ENCODE measurements around the gene CGRRF1.

- TF ChIP-seq TFAP4 (IDR thresholded peaks at IDR 0.05; ENCODE audit: borderline replicate concordance, low read depth) (no peak), SMAD3 (CRISPR knock-in tag; IDR thresholded peaks at IDR 0.05) (no peak), CTCF (CRISPR knock-in tag; IDR thresholded peaks at IDR 0.05) (no peak), POLR2AphosphoS5 (IDR thresholded peaks at IDR 0.05; ENCODE audit: low read depth, low read length) (no peak), ARNTL (CRISPR knock-in tag; IDR thresholded peaks at IDR 0.05) (no peak), ZNF121 (CRISPR knock-in tag; IDR thresholded peaks at IDR 0.05) (no peak), SP1 (IDR thresholded peaks at IDR 0.05) (no peak), SP1 (CRISPR knock-in tag; IDR thresholded peaks at IDR 0.05) (no peak), CAMTA2 (CRISPR knock-in tag; IDR thresholded peaks at IDR 0.05; ENCODE audit: borderline replicate concordance) (no peak), RFX5 (IDR thresholded peaks at IDR 0.05; ENCODE audit: low read depth, low read length) (no peak), ZNF251 (CRISPR knock-in tag; IDR thresholded peaks at IDR 0.05) (no peak), SP2 (CRISPR knock-in tag; IDR thresholded peaks at IDR 0.05) (no peak), POGK (CRISPR knock-in tag; conservative IDR thresholded peaks at IDR 0.05) (no peak)
These were observed 20.1 kb downstream of the CGRRF1 start for GRCh38 chr14:54529811-54530210.

Measured in HepG2 (cell line).